BJ (cell line): ENCODE measurements around the gene LRP1B. TPM values are rescaled to one million over a fixed set of nuclear protein-coding genes. Genes with fewer than 3 reads are reported as not detected.

Experiments
- CTCF ChIA-PET: fragments of 350-600 bp; formaldehyde crosslinking; extraction: SDS; loops from one replicate; lab custom pipeline; 2021; ENCODE audit warnings: antibody characterized with exemption, inconsistent platforms; lab: Yijun Ruan, JAX
- POLR2A ChIA-PET: fragments of 300-600 bp; sonication (Branson Sonifier 250); formaldehyde crosslinking; extraction: SDS; loops from one replicate; lab custom pipeline; 2021; ENCODE audit warnings: antibody characterized with exemption; lab: Charles Lee
- DNase-seq: peaks from one replicate; pipeline ENCODE4 v3.0.0-alpha.2; 2011; ENCODE audit warnings: low read depth
- H3K27me3 ChIP-seq: 2 replicates; pipeline ENCODE4 v1.6.0; 2011; ENCODE audit warnings: low read length; ENCODE audit not compliant: control insufficient read depth, insufficient read depth
- H3K36me3 ChIP-seq: 2 replicates; pipeline ENCODE4 v1.5.1; 2011; ENCODE audit warnings: low read length; ENCODE audit not compliant: control insufficient read depth, insufficient read depth
- H3K4me3 ChIP-seq: 2 replicates; pipeline ENCODE4 v1.5.1; 2011; ENCODE audit warnings: low read depth, mild to moderate bottlenecking, control low read depth, low read length
- CTCF ChIP-seq: IDR thresholded peaks from 2 replicates; pipeline ENCODE4 v1.5.1; 2011; ENCODE audit warnings: low read depth, mild to moderate bottlenecking, control low read depth, inconsistent platforms, low read length, moderate library complexity; ENCODE audit not compliant: insufficient read depth
- polyA plus RNA-seq: library from polyadenylated mRNA; depleted of rRNA; stranded (reverse); fragments of >200 nt; gene quantifications from 2 replicates; pipeline ENCODE4 v1.2.3, GENCODE V29; 2011

Gene LRP1B
- polyA plus RNA-seq, 1 experiment: 0.04 TPM

GRCh38 chr2:140892436-140892835 is 1238.4 kb downstream of the LRP1B start:
- CTCF ChIA-PET: no interaction called here

GRCh38 chr2:140891614-140892212 is 1239.1 kb downstream of the LRP1B start:
- POLR2A ChIA-PET: no interaction called here
- no peak overlapping the region for H3K4me3 ChIP-seq
- DNase-seq: no peak
- CTCF ChIA-PET: no interaction called here
- H3K36me3 ChIP-seq: no peaks in the 10 kb centered on the region
- no peaks in the 10 kb centered on the region for H3K27me3 ChIP-seq
- TF ChIP-seq CTCF: no peak

More at GRCh38 chr2:140892436-140892835, 1238.4 kb downstream of the LRP1B start:
- no peak for DNase-seq
- TF ChIP-seq CTCF: no peak
- Histone ChIP-seq H3K4me3 (no peak overlapping the region), H3K27me3 (no peaks in the 10 kb centered on the region), H3K36me3 (no peaks in the 10 kb centered on the region)
- POLR2A ChIA-PET: no interaction called here

GRCh38 chr2:140882671-140883620 is 1247.9 kb downstream of the LRP1B start:
- TF ChIP-seq CTCF: no peak
- Histone ChIP-seq H3K27me3 (no peaks in the 10 kb centered on the region), H3K36me3 (no peaks in the 10 kb centered on the region), H3K4me3 (no peak overlapping the region)
- no peak for DNase-seq
- CTCF ChIA-PET: no interaction called here
- POLR2A ChIA-PET: no interaction called here

GRCh38 chr2:140880573-140880972 is 1250.2 kb downstream of the LRP1B start:
- DNase-seq: no peak
- no peaks in the 10 kb centered on the region for H3K36me3 ChIP-seq
- TF ChIP-seq CTCF: no peak
- H3K4me3 ChIP-seq: no peak overlapping the region
- H3K27me3 ChIP-seq: no peaks in the 10 kb centered on the region
- POLR2A ChIA-PET: no interaction called here
- CTCF ChIA-PET: interaction anchor here (1.1 to 1.2 kb wide), 2 partner anchors 17 to 71 kb away, joined by 4 to 5 read pairs; no protein-coding TSS in a partner anchor

- DNase-seq: no peak
Observed at GRCh38 chr2:140876015-140876414, 1254.8 kb downstream of the LRP1B start.

More at GRCh38 chr2:140876015-140876414, 1254.8 kb downstream of the LRP1B start:
- ChIA-PET CTCF (interaction anchor here (2.5 kb wide), 1 partner anchor 13 kb away, joined by 12 read pairs; no protein-coding TSS in a partner anchor), POLR2A (no interaction called here)
- Histone ChIP-seq H3K27me3 (no peaks in the 10 kb centered on the region), H3K36me3 (no peaks in the 10 kb centered on the region), H3K4me3 (no peak overlapping the region)
- TF ChIP-seq CTCF: no peak
